Tibial nerve (tissue), 4 donors: ENCODE measurements around the gene COA5.

Source experiments
- CTCF ChIP-seq, 5 experiments: fragments of 200-600 bp in 3 of 5; fragments of 450-650 bp in 2 of 5; sonication (generic) in 3 of 5; IDR thresholded peaks; one replicate each; pipeline ENCODE4 v1.5.1; 2016 to 2019; ENCODE audit warnings: antibody characterized with exemption in 5 of 5, mild to moderate bottlenecking in 3 of 5, moderate library complexity in 2 of 5
- EP300 ChIP-seq, 2 donors: sonication (generic); formaldehyde crosslinking; IDR thresholded peaks; one replicate each; pipeline ENCODE4 v1.6.1; 2017; ENCODE audit warnings: antibody characterized with exemption in 2 of 2, mild to moderate bottlenecking in 1 of 2
- POLR2A ChIP-seq, 2 donors: fragments of 450-650 bp; IDR thresholded peaks; one replicate each; pipeline ENCODE4 v1.6.1; 2017; ENCODE audit warnings: antibody characterized with exemption in 2 of 2, mild to moderate bottlenecking in 2 of 2, moderate library complexity in 2 of 2

GRCh38 chr2:98554116-98554861, 54.0 kb downstream of the COA5 start:
- TF ChIP-seq EP300 (IDR thresholded peaks at IDR 0.05) (no peak), POLR2A (IDR thresholded peaks at IDR 0.05) (no peak), CTCF (IDR thresholded peaks at IDR 0.05) (no peak)
